Neural crest cell (in vitro differentiated cells): ENCODE results near the gene GLIPR1L1. TPM values are rescaled to one million over a fixed set of nuclear protein-coding genes. Genes with fewer than 3 reads are reported as not detected.

ENCODE experiments used
- DNase-seq: peaks from one replicate; pipeline ENCODE4 v3.0.0; 2021; ENCODE audit warnings: low read depth, mixed read lengths, low spot score
- H3K27ac Mint-ChIP-seq: one replicate; pipeline ENCODE4 v1.8.0; 2021; ENCODE audit warnings: mild to moderate bottlenecking, mixed read lengths; ENCODE audit not compliant: unreplicated experiment
- H3K27me3 Mint-ChIP-seq: 2 replicates; pipeline ENCODE4 v1.8.0; 2021; ENCODE audit warnings: low read depth, mild to moderate bottlenecking, mixed read lengths
- H3K36me3 Mint-ChIP-seq: 2 replicates; pipeline ENCODE4 v1.8.0; 2021; ENCODE audit warnings: low read depth, mild to moderate bottlenecking, mixed read lengths
- H3K4me1 Mint-ChIP-seq: 2 replicates; pipeline ENCODE4 v1.8.0; 2021; ENCODE audit warnings: mixed read lengths
- H3K4me3 Mint-ChIP-seq: one replicate; pipeline ENCODE4 v1.8.0; 2021; ENCODE audit warnings: mild to moderate bottlenecking, mixed read lengths
- H3K9me3 Mint-ChIP-seq: 2 replicates; pipeline ENCODE4 v1.8.0; 2021; ENCODE audit warnings: mixed read lengths
- total RNA-seq: library from RNA; stranded (reverse); gene quantifications from 2 replicates; pipeline ENCODE4 v1.2.1, GENCODE V29; 2021
- TF ChIP-seq, protein P1 (sequence below): fragments of 200-600 bp; sonication (generic); conservative IDR thresholded peaks from 2 replicates; pipeline ENCODE4 v1.5.0; 2021; ENCODE audit warnings: antibody characterized with exemption, mild to moderate bottlenecking

GLIPR1L1 gene
- total RNA-seq, 1 donor from 2014 or later = not detected

DNA sequence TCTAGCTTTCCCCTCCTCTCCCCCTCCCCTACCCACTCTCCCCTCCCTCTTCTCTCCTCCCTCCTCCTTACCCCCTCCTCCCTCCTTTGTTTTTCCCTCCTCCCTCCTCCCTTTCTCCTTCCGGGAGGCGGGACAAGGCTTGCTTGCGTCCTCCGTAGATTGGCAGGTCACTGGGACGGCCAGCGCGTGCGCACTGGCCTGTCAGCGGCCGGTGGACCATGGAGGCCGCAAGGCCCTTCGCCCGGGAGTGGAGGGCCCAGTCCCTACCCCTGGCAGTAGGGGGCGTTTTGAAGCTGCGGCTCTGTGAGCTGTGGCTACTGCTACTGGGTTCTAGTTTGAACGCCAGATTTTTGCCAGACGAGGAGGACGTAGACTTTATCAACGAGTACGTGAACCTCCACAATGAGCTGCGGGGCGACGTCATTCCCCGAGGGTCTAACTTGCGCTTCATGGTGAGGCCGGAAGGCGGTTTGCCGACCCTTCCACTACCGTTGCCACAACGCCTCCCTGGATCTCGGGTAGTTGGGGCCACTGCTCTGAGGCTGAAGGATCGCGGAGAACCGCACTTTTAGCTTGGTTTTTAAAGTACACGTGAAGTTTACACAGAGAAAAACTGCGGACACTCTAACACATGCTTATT is 56.5 kb downstream of the GLIPR1L1 start, which contains the start of gene GLIPR1L2:
TSS of gene GLIPR1L2 (plus strand) at position 191 of the 640 bp plus-strand sequence. CDS start at position 219, 28 bp downstream.
- Mint-ChIP-seq H3K27me3 (no peaks in the 10 kb centered on the region), H3K9me3 (no peaks in the 10 kb centered on the region), H3K27ac (peak within 1 kb of the TSS; percentile 99), H3K4me1 (peaks cover 36% of the 10 kb centered on the region), H3K36me3 (peaks cover 2% of the 10 kb centered on the region), H3K4me3 (peak within 1 kb of the TSS; percentile 93)
- peak; percentile 94 for DNase-seq
- TF ChIP-seq, protein P1, sequence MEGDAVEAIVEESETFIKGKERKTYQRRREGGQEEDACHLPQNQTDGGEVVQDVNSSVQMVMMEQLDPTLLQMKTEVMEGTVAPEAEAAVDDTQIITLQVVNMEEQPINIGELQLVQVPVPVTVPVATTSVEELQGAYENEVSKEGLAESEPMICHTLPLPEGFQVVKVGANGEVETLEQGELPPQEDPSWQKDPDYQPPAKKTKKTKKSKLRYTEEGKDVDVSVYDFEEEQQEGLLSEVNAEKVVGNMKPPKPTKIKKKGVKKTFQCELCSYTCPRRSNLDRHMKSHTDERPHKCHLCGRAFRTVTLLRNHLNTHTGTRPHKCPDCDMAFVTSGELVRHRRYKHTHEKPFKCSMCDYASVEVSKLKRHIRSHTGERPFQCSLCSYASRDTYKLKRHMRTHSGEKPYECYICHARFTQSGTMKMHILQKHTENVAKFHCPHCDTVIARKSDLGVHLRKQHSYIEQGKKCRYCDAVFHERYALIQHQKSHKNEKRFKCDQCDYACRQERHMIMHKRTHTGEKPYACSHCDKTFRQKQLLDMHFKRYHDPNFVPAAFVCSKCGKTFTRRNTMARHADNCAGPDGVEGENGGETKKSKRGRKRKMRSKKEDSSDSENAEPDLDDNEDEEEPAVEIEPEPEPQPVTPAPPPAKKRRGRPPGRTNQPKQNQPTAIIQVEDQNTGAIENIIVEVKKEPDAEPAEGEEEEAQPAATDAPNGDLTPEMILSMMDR = peak; percentile 87

DNA sequence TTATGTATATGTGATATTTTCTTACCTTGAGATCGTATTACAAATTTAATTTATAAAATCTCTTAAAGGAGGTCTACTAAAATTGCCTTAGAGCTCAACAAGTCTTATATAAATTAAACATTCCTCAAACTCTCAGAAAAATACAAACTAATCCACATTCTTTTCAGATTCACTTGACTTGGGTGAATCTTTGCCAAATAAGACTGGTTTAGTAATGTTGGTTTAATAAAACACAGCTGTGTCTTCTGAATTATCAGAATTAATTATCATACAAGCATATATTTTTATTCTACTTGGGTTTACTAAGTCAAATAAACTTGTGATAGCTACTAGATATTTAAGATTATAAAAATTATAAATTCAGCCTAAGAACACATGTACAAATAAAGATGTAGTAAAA is 69.8 kb downstream of the GLIPR1L1 start:
- H3K36me3 Mint-ChIP-seq = no peaks in the 10 kb centered on the region
- no peak for DNase-seq
- H3K4me3 Mint-ChIP-seq = no peak overlapping the region
- no peaks in the 10 kb centered on the region for H3K27me3 Mint-ChIP-seq
- no peaks in the 10 kb centered on the region for H3K9me3 Mint-ChIP-seq
- no peak overlapping the region for H3K27ac Mint-ChIP-seq
- no peaks in the 10 kb centered on the region for H3K4me1 Mint-ChIP-seq
- TF ChIP-seq, protein P1 = no peak

DNA sequence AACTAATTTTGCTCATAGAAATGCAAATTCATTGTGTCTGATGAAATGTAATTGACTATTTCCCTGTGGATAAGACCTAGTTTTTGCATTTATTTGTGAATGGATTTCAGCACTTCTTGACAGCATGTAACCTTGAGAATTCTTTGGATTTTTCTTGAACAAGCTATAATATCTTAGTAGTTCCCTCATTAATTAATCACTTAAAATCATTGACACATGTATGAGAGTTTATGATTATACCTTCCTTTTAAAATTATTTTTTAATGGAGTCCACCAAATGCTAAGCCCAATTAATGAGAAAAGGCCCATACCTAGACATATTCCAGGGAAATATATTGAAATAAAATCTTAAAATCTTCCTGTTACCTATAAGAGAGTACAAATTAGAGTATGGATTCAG is 73.2 kb downstream of the GLIPR1L1 start:
- Mint-ChIP-seq H3K4me1 (no peaks in the 10 kb centered on the region), H3K27ac (no peak overlapping the region), H3K9me3 (no peaks in the 10 kb centered on the region), H3K27me3 (no peaks in the 10 kb centered on the region), H3K36me3 (no peaks in the 10 kb centered on the region), H3K4me3 (no peak overlapping the region)
- TF ChIP-seq, protein P1 = no peak
- no peak for DNase-seq

DNA sequence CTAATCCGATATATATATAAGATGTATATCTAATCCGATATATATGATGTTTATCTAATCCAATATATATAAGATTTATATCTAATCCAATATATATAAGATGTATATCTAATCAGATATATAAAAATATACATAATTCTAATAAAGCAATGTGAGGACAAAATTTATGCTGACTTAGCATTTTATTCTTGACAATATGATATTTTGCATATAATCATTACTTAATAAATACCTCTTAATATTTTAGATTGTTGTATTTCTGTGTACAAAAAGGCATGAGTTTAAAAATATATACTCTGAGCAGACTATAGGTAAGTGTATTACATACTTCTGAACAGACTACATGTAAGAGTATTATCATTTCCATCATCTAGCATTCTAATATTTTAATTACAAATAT is 75.4 kb downstream of the GLIPR1L1 start:
- Mint-ChIP-seq H3K27me3 (no peaks in the 10 kb centered on the region), H3K9me3 (no peaks in the 10 kb centered on the region), H3K36me3 (no peaks in the 10 kb centered on the region), H3K4me3 (no peak overlapping the region), H3K27ac (no peak overlapping the region), H3K4me1 (no peaks in the 10 kb centered on the region)
- TF ChIP-seq, protein P1 = no peak
- DNase-seq = no peak

DNA sequence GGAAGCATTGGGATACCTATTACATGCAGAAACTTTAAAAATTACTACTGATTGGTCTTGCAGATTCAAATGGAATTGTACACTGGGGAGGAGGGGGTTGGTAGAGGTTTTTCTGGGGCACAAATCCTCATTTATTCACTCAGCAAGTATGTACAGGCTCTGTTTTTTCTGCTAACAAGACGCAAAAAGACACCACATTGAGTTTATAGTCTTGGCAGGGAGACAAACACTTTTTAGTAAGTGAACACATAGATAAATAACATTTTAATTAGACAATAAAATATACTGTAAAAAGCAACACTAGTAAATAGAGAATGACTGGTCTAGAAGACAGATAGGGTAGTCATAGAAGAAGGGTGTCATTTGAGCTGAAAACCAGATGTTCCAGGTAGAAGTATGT is 80.2 kb downstream of the GLIPR1L1 start:
- Mint-ChIP-seq H3K4me1 (no peaks in the 10 kb centered on the region), H3K4me3 (no peak overlapping the region)
- TF ChIP-seq, protein P1 = no peak

More for the DNA sequence above, 80.2 kb downstream of the GLIPR1L1 start:
- Mint-ChIP-seq H3K27me3 (no peaks in the 10 kb centered on the region), H3K9me3 (no peaks in the 10 kb centered on the region), H3K36me3 (no peaks in the 10 kb centered on the region), H3K27ac (no peak overlapping the region)
- no peak for DNase-seq
